ENCODE results near the gene GGA2.
A peak's percentile ranks its signal among the peaks of the same experiment; 100 is the strongest.
"Not testable (repeated sequence)": the region's sequence is repeated elsewhere in the genome, so short reads cannot be mapped to it uniquely, and the experiment has no call there.

The GGA2 gene

GRCh38 chr16:23496821-23497542 is 13.3 kb downstream of the GGA2 start:
- H3K4me2 ChIP-seq = peak overlapping the region; percentile 42
- 0 out of 2 replicates have a peak overlapping the region, but pooled peaks have one; percentile 1 for H3K27ac ChIP-seq
- H3K36me3 ChIP-seq = peaks cover 95% of the 10 kb centered on the region
- TF ChIP-seq Cebpa-rat (IDR thresholded peaks at IDR 0.05) = no peak
- H3K9me3 ChIP-seq = no peaks in the 10 kb centered on the region
- no peak overlapping the region; the same call in 1 of the 2 replicates for H3K9ac ChIP-seq
- H3K4me3 ChIP-seq = no peak overlapping the region
- H4K20me1 ChIP-seq = peaks cover 100% of the 10 kb centered on the region
- peaks cover 54% of the 10 kb centered on the region for H3K4me1 ChIP-seq
- H3K27me3 ChIP-seq = no peaks in the 10 kb centered on the region

- TF ChIP-seq Cebpa-rat (IDR thresholded peaks at IDR 0.05) = no peak
- H3K27me3 ChIP-seq = no peaks in the 10 kb centered on the region
- H3K36me3 ChIP-seq = peaks cover 97% of the 10 kb centered on the region
- no peaks in the 10 kb centered on the region for H3K9me3 ChIP-seq
- H4K20me1 ChIP-seq = peaks cover 97% of the 10 kb centered on the region
- no peak overlapping the region for H3K27ac ChIP-seq
- H3K4me1 ChIP-seq = peaks cover 41% of the 10 kb centered on the region
- no peak overlapping the region for H3K4me3 ChIP-seq
- no peak overlapping the region for H3K4me2 ChIP-seq
- H3K9ac ChIP-seq = no peak overlapping the region
These were observed 14.6 kb downstream of the GGA2 start for GRCh38 chr16:23495671-23496070.

- peaks cover 97% of the 10 kb centered on the region for H4K20me1 ChIP-seq
- no peaks in the 10 kb centered on the region for H3K9me3 ChIP-seq
- no peak overlapping the region for H3K4me3 ChIP-seq
- no peak overlapping the region for H3K9ac ChIP-seq
- H3K4me1 ChIP-seq = peaks cover 26% of the 10 kb centered on the region
- H3K27ac ChIP-seq = no peak overlapping the region
- no peak overlapping the region for H3K4me2 ChIP-seq
- H3K27me3 ChIP-seq = no peaks in the 10 kb centered on the region
- no peak for TF ChIP-seq Cebpa-rat (IDR thresholded peaks at IDR 0.05)
- H3K36me3 ChIP-seq = peaks cover 98% of the 10 kb centered on the region
These were observed 16.1 kb downstream of the GGA2 start for GRCh38 chr16:23494188-23494587.

GRCh38 chr16:23491490-23492391 is 18.6 kb downstream of the GGA2 start:
- Histone ChIP-seq H3K9ac (no peak overlapping the region), H3K27me3 (no peaks in the 10 kb centered on the region), H3K4me2 (no peak overlapping the region), H3K4me1 (peaks cover 12% of the 10 kb centered on the region), H3K9me3 (no peaks in the 10 kb centered on the region), H4K20me1 (peaks cover 97% of the 10 kb centered on the region), H3K27ac (no peak overlapping the region), H3K36me3 (peaks cover 100% of the 10 kb centered on the region), H3K4me3 (no peak overlapping the region)
- no peak for TF ChIP-seq Cebpa-rat (IDR thresholded peaks at IDR 0.05)

- Histone ChIP-seq H3K27me3 (no peaks in the 10 kb centered on the region), H3K36me3 (peaks cover 100% of the 10 kb centered on the region), H3K4me1 (peaks cover 11% of the 10 kb centered on the region), H3K4me3 (no peak overlapping the region), H3K9ac (no peak overlapping the region), H3K27ac (no peak overlapping the region), H4K20me1 (peaks cover 85% of the 10 kb centered on the region), H3K4me2 (no peak overlapping the region), H3K9me3 (no peaks in the 10 kb centered on the region)
- TF ChIP-seq Cebpa-rat (IDR thresholded peaks at IDR 0.05) = no peak
These were observed 23.8 kb downstream of the GGA2 start for GRCh38 chr16:23486480-23486879.

- H3K27me3 ChIP-seq = no peaks in the 10 kb centered on the region
- no peak for TF ChIP-seq Cebpa-rat (IDR thresholded peaks at IDR 0.05)
- peaks cover 100% of the 10 kb centered on the region for H3K36me3 ChIP-seq
- no peak overlapping the region for H3K27ac ChIP-seq
- H4K20me1 ChIP-seq = peaks cover 79% of the 10 kb centered on the region
- H3K4me1 ChIP-seq = peaks cover 11% of the 10 kb centered on the region
- H3K9me3 ChIP-seq = no peaks in the 10 kb centered on the region
- no peak overlapping the region for H3K9ac ChIP-seq
- no peak overlapping the region for H3K4me3 ChIP-seq
- no peak overlapping the region for H3K4me2 ChIP-seq
These were observed 24.5 kb downstream of the GGA2 start for GRCh38 chr16:23485841-23486240.

- TF ChIP-seq Cebpa-rat (IDR thresholded peaks at IDR 0.05) = no peak
- no peak overlapping the region for H3K27ac ChIP-seq
- no peak overlapping the region for H3K9ac ChIP-seq
- H4K20me1 ChIP-seq = peaks cover 75% of the 10 kb centered on the region
- no peak overlapping the region for H3K4me3 ChIP-seq
- no peaks in the 10 kb centered on the region for H3K27me3 ChIP-seq
- peaks cover 11% of the 10 kb centered on the region for H3K4me1 ChIP-seq
- H3K36me3 ChIP-seq = peaks cover 100% of the 10 kb centered on the region
- H3K9me3 ChIP-seq = no peaks in the 10 kb centered on the region
- H3K4me2 ChIP-seq = no peak overlapping the region
These were observed 25.1 kb downstream of the GGA2 start for GRCh38 chr16:23485257-23485614.

GRCh38 chr16:23484510-23485256 is 25.6 kb downstream of the GGA2 start:
- H3K4me3 ChIP-seq = no peak overlapping the region
- TF ChIP-seq Cebpa-rat (IDR thresholded peaks at IDR 0.05) = no peak
- H4K20me1 ChIP-seq = peaks cover 74% of the 10 kb centered on the region
- H3K4me2 ChIP-seq = no peak overlapping the region
- H3K9ac ChIP-seq = no peak overlapping the region
- no peaks in the 10 kb centered on the region for H3K27me3 ChIP-seq
- H3K36me3 ChIP-seq = peaks cover 100% of the 10 kb centered on the region
- no peaks in the 10 kb centered on the region for H3K9me3 ChIP-seq
- no peak overlapping the region for H3K27ac ChIP-seq
- peaks cover 11% of the 10 kb centered on the region for H3K4me1 ChIP-seq

- H3K9ac ChIP-seq, H3K27me3 ChIP-seq, H3K4me2 ChIP-seq, H3K4me3 ChIP-seq, H3K27ac ChIP-seq, H3K9me3 ChIP-seq: not testable (repeated sequence)
- Histone ChIP-seq H3K36me3 (peaks cover 100% of the 10 kb centered on the region), H4K20me1 (peaks cover 74% of the 10 kb centered on the region), H3K4me1 (peaks cover 11% of the 10 kb centered on the region)
These were observed 26.8 kb downstream of the GGA2 start for GRCh38 chr16:23483492-23483891.
